HG03139 (cell line): Measurements from ENCODE around the gene LMTK2.

ENCODE experiments used
- ATAC-seq: cut with Tn5 transposase; IDR thresholded peaks from one replicate; pipeline ENCODE4 v1.9.1; 2021; ENCODE audit not compliant: unreplicated experiment

LMTK2 gene

DNA sequence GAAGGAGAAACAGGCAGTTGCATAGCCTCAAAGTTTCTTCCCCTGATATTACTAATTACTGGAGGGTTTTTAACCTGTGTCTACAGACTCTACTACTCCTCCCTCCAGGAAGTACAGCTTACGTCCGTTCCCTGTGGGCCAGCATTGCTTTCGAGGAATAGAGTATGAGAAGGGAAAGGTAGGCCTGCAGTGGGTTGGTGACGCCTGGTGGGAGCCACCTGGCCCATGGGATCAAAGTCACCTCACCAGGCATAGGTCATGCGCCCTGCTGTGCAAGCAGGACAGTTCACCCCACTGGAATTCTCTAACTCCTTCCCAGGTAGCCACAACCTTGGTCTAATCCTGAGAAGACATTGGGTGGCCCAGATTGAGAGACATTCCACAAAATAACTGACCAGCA is 29.8 kb downstream of the LMTK2 start:
- ATAC-seq, result no peak

DNA sequence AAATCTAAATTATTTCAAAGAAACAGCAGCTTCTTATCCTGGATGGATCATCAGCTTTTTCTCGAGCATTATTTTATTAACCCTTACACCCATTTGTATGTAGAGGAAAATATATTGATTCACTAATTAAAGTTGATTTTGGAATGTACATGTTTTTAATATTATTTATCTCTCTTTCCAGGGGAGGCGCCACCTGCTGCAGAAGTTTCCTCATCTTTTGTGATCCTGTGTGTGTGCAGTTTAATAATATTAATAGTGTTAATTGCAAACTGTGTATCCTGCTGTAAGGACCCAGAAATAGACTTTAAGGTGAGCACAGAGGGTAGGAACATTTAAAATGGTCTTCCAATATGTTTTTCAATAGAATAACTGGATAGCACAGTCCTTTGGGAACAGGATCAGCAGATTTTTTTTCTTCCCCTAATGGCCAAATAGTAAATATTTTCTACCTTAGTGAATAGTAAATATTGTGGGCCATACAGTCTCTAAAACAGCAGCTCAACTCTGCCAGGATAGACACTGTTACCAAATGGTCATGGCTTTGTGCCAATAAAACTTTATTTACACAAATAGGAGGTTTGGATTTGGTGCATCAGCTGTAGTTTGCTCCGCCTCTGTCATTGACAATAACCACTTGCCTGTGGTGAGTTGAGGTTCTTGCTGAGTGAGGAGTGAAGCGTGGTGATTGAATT is 30.6 kb downstream of the LMTK2 start:
- ATAC-seq, result no peak

DNA sequence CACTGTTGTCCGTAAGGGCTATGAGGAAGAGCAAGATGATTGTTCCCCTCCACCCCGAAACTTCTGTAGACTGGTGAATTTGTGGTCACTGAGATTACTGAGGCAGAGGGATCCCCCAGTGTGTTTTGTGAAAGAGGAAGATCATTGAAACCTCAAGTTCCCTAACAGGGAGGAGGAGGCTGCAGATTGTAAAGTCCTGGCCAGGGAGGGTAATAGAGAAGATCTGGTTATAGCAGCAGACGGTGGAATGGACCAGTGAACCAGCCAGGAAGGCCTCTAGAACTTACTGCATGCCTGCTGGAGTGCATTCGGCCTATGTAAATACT is 31.1 kb downstream of the LMTK2 start:
- peak; percentile 53 for ATAC-seq

DNA sequence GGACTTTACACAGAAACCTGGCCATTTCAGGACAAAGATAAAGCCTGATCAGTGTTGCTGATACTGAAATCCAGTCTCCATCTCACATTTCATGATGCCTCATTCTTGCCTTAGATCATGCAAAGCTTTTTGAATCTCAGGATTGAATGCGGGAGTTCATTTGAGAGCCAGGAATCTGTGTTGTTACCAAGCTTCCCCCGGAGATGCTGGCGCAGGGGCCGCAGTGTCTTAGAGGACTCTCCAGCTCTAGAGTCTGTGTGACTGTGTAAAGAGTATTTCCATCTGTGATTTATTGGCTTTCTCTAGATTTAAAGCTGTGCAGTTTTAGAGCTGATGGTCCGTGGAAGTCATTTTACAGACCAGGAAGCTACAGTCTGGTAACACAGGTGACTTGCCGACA is 32.0 kb downstream of the LMTK2 start:
- no peak for ATAC-seq

DNA sequence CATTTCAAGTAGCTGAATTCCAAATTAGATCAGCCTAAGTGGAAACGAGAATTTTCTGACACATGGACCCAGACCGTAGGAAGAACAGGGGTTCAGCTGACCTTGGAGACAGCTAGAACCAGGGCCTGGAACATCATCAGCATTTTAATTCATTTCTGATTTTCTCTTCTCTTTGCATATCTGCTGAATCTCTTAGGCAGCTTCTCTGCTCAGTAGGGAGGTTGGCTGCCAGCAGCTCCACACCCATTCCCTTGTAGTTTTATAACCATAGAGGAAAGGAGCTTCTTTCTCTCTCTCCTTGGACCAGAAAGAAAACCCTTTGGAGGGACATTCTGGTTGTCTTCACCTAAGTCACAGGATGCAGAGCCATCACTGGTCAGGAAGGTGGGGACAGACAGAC is 36.0 kb downstream of the LMTK2 start:
- ATAC-seq, result no peak

DNA sequence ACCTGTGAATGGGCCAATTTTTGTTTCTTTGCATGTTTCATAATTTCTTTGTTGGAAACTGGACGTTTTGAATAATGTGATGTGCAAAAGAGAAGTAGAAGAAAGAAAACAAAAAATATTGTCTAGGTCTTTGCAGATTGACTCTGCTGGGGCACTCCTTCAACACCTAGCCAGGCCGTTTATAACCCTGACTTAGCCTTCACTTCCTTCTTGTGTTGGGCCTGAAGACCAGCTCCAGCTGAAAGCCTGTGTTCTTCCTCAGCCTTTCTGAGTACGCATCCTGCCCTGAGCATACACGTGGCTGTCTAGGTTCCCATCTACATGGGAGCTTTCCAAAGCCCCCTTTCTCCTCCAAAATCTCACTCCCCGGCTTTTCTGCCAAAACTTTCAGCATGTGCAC is 41.9 kb downstream of the LMTK2 start:
- ATAC-seq, result no peak

DNA sequence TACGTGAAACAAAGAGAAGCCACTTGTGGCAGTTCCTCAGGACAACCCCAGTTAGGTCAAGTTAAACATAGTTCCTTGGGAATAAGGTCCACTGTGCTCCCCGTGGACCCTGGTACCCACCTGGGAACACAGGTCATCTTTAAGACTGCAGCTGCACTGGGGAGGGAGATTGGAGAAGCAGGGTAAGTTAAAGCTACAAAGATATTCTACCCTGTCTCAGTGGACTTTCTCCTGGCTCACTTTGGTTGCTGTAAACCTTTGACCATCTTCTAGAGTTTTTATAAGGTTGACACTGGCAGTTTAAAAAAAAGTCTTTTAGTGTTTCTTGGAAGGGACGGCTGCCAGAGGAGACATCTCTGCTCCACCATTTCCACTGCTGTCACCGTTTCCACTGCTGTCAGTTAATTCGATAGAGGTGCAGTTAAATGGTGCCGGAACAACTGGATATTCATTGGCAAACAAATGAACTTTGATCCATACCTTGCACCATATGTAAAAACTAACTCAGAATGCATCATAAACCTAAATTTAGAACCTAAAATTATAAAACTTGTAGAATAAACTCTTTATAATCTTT is 42.5 kb downstream of the LMTK2 start:
- no peak for ATAC-seq

DNA sequence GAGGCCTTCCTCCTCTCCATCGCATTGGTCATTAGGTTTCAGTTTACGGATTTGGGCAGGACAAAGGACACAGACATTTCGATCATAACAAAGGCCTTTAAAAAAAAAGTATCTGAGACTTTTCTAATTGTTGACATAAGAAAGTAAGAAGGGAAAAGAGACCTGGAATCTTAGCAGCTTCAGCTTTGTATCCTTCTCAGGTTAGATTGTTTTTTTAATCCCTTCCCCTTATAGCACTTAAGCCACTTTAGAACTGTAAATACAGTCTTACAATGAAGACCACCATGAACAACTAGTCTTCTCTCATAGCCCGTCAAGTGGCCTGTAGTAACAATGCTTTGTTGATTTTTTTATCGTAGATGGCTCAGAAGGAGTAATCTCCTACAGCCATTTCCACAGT is 45.2 kb downstream of the LMTK2 start:
- no peak for ATAC-seq

DNA sequence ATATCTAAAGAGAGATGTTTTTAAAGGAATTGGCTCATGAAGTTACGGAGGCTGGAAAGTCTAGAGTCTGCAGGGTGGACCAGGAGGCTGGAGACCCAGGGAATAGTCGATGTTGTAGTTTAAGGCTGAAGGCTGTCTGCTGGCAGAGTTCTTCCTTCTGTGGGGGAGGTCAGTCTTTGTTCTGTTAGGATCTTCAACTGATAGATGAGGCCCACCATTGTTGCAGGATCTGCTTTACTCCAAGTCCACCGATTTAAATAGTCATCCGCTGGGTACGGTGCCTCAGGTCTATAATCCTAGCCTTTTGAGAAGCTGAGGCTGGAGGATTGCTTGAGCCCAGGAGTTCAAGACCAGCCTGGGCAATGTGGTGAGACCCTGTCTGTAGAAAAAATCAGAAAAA is 50.0 kb downstream of the LMTK2 start:
- no peak for ATAC-seq

DNA sequence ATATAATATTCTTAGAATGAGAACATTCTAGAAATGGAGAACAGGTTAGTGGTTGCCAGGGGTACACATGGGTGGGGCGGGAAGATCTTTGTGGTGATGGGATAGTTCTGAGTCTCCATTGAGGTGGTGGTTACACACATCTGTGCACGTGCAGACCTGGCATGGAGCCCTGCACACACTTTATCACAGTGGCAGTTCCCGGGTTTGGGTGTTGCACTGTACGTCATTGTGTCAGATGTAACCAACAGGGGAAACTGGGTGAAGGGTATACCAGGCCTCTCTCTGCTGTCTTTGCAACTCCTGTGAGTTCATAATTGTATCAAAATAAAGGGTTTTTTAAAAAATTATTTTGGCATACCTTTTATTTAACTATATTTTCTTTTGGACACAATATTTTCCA is 51.1 kb downstream of the LMTK2 start:
- ATAC-seq, result no peak

DNA sequence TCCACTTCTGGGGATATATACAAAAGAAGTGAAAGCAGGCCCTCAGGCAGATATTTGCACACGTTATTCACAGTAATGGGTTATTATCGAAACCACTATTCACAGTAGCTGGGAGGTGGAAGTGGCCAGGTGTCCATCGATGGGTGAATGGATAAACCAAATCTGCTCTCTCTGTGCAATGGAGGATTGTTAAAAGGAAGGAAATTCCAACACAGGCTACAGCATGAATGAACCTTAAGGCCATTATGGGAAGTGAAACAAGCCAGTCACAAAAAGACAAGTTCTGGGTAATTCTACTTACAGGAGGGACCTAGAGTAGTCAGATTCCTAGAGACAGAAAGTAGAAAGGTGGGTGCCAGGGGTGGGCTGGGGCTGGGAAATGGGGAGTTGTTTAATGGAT is 56.1 kb downstream of the LMTK2 start:
- no peak for ATAC-seq

DNA sequence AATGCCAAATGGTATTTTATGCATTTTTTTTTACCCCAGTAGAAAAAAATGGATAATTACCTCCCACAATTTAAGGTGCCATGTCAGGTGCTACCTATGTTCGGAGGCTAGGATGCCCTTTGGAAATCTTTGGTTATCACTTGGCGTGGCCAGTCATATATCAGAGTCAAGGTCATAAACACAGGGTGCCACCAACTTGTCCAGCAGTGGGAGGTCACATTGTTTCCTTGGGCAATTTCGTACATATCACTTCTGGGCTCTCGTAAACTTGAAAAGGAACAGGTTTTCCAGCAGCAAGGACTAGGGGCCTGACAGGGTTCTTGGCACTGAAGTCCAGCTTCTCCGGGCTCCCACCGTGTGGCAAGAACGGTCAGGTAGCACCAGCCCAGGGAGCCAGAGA is 56.6 kb downstream of the LMTK2 start:
- ATAC-seq, result no peak

DNA sequence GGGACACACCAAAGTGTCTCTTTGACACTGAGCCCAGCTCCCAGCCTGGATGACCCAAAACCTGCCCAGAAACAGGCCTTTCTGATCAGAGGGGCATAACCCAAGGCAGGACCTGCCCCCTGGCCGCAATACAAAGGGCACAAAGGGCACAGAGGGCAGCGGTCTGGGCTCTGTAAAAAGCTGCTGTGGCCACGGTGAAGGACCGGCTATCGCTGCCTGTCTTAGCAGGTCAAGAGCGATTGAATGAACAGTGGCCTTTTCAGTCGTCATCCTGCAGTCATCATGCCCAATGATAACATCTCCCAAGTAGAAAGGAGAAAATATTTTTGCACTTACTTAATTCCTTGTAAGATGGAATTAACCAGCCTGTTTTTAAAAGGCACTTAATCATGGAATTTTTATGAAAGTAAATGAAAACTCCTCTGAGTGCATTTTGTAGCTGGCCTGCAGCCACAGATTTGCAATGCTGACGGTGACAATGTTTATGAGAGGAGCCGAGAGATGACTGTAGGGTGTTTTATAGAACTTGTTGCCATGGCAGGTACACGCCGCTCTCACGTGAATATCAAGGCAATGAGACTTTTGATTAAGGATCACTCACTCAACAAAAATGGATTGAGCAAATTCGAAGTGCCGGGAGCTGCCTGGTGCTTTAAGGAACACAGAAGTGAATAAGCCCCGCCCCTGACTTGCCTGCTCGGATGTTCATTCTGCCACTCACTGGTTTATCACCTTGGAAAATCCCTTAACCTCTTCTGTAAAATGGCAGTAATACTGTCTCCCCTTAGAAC is 57.2 kb downstream of the LMTK2 start:
- ATAC-seq, result no peak

DNA sequence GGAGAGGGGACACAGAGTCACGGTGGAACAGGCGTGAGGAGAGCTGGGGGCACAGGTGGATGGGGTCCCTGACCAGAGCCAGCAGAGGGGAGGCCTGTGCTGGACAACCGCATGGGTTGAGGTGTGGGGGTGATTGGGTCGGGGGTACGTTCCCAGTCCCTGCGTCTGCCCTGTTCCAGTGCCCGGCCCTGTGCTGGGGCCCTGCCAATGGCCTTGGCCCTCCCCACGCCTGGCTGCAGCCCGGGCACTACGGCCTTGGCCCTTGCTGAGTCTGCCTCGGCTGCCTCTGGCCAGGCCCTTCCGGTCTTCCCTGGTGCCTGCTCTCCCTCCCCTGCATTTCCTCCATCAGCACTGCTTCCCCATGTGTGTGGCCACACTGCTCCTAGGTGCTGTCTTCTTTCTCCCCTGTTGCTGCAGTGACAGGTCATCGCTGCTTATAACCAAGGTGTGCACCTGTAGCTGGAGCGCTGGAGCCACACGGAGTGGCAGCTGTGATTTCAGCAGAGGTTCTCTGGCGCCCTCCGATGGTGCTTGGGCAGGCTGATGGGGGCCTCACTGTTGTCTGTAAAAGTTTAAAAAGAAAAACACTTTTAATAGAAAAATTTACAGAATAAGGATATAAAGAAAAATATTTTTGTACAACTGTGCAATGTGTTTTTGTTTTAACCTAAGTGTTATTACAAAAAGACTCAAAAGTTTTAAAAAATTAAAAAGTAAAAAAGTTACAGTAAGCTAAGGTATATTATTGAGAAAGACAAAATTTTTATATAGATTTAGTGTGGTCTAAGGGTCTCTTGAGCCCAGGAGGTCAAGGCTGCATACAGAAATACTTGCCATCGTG is 59.4 kb downstream of the LMTK2 start:
- no peak for ATAC-seq

DNA sequence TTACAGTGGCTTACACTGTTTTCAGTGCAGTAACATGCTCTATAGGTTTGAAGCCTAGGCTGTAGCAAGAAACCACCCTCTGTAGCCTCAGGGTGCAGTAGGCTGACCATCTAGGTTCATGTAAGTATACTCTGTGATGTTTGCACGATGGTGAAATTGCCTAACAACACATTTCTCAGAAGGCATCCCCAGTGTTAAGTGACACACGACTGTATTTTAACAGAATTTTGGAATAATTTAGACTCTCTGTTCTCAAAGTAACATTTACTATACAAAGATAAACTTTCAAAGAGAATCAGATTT is 60.0 kb downstream of the LMTK2 start:
- no peak for ATAC-seq

DNA sequence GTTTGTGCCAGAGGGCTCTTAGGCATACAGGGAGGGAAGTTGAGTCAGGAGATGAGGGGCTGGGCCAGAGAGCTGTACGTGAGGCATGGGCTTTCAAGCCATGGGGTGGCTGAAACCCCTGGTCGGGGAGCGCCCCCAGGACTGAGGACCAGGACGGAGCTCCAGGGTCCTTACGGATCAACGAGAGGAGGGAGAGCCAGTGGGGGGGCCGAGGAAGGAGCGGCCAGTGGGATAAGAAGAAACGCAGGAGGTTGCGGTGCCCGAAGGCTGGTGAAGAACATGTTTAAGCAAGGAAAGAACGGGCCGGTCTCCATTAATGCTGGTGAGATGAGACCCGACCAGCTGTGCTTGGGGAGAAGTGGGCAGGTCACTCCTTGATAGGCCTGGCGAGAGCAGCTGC is 61.0 kb downstream of the LMTK2 start:
- ATAC-seq, result no peak

DNA sequence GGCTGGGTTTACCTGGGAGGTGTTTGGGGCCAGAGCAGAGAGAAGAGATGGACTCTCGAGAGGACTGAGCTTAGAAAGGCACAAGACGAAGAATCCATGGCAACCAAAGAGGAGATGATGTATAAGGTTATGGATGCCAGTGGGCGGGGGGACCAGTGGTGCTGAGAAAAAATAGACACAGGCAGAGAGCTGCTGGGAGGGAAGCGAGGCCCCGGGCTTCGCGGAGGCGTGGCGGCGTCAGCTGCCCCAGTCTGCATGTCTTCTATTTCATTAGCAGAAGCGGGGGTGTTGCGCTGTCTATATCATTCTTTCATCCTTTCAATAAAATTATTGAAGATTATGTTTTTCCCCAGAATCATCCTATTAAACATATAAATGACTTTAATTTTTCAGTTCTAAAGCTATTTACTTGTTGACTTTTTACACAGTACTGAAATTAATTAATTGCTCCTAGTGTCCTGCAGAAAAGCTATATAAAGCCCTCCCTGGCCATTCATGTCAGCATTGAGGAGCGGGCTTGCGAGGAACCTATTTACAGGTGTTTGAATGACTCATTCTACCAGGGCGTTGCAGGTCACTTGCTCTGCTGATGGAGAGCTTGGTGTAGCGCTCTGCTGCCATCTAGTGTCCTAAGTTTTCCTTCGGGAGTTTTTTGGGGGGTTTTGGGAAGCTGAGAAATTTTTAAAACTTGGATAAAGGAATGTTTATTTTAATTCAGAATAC is 61.7 kb downstream of the LMTK2 start:
- ATAC-seq, result no peak

DNA sequence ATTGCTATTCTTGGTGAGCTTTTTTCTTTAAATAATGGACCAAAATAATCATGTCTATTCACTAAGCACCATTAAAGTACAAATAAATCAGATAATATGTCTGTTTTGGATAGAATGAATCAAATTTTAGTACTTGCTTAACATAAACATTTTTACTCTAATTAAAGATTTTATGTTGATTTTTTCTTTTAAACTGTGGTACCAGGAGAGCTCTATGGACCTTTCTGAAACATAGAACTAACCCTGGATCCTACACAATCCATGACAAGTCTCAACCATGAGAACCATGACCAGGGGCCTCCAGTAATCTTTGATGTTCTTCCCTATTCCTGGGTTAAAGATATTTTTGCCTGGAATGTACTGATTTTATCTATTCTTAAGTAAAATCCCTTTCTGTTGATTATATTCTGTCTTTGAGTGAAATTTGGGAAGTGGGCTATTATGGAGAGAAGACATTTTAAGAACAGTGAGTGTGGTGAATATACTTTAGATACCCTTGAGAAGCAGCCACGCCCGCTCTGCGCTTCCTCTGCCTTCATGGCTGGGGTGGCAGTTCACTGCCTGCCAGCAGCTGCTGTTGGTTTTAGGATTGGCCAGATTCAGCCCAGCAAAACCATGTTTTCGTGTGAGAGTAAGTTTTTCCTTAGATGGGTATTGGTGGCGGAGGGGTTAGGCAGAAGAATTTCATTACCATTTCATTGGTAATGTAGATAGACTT is 62.4 kb downstream of the LMTK2 start:
- ATAC-seq, result no peak

DNA sequence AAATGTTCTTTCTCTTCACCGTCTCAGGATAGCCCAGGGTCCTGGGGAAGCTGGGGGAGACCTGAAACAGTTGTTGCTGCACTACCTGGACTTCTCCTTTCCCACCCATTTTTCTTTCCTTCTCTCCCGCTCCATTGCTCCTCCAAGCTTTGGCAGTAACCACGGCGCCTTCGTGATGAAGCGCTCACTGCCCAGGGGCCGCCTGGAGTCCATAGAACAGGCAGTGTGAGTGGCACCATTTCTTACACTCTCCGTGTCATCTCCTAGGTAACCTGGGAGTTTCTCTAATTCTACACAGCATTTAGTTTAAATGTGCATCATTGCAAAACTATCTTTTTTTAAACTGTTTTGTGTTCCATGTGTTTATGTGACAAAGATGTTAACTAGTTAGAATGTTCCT is 64.3 kb downstream of the LMTK2 start:
- ATAC-seq, result no peak

DNA sequence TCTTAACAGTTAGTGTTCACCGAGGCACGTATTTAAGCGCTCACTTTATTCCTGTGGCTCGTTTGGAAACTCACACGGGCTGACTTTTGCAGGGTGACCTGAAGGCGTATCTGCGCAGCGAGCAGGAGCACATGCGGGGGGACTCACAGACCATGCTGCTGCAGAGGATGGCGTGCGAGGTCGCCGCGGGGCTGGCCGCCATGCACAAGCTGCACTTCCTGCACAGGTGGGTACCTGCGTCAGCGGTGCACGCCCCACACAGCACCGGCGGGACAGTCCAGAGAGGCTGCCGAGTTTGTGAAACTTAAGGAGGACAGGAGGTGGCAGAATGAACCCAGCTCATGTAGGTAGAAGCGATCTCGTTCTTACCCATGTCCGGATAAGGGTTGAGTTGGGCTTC is 64.8 kb downstream of the LMTK2 start:
- no peak for ATAC-seq
